Peyer's patch (tissue), 4 donors: Measurements from ENCODE around the gene KRTAP5-7.

Experiments
- CTCF ChIP-seq, 6 experiments: fragments of 450-650 bp in 4 of 6; fragments of 200-600 bp in 2 of 6; sonication (generic) in 1 of 6; IDR thresholded peaks; one replicate each; pipeline ENCODE4 v1.5.1; 2017 to 2019; ENCODE audit warnings: antibody characterized with exemption in 6 of 6, mild to moderate bottlenecking in 3 of 6, moderate library complexity in 1 of 6
- POLR2A ChIP-seq, 2 donors: fragments of 450-650 bp; IDR thresholded peaks; one replicate each; pipeline ENCODE4 v1.5.1; 2017; ENCODE audit warnings: antibody characterized with exemption in 2 of 2, mild to moderate bottlenecking in 2 of 2, moderate library complexity in 2 of 2

- TF ChIP-seq CTCF (IDR thresholded peaks at IDR 0.05) (no peak), POLR2A (IDR thresholded peaks at IDR 0.05) (no peak)
Measured at GRCh38 chr11:71483692-71484091, 43.4 kb upstream of the KRTAP5-7 start.
